ENCODE data around the gene SCLT1.

SCLT1 gene

GRCh38 chr4:128856246-128856645 is 237.1 kb downstream of the SCLT1 start:
- peaks cover 0 to 10% (median 0%) of the 10 kb centered on the region in 11 experiments; a peak in 4 of 22 replicates for H4K20me1 ChIP-seq
- peak overlapping the region in 9 of 11 experiments; percentile 61 to 87 (median 82); a peak in 16 of 22 replicates for H3K27ac ChIP-seq
- H3K36me3 ChIP-seq: peaks cover 52 to 92% (median 84%) of the 10 kb centered on the region in 11 experiments
- H3K9ac ChIP-seq: peak overlapping the region in 6 of 11 experiments; percentile 55 to 71 (median 68); a peak in 7 of 22 replicates
- no peaks in the 10 kb centered on the region for H3K27me3 ChIP-seq
- H3K9me3 ChIP-seq (replicated peaks in 1 of 11): no peaks in the 10 kb centered on the region
- peak overlapping the region in 10 of 11 experiments; percentile 7 to 82 (median 71); a peak in 20 of 22 replicates for H3K4me2 ChIP-seq
- peaks cover 29 to 78% (median 65%) of the 10 kb centered on the region in 10 experiments for H3K4me1 ChIP-seq
- no peak overlapping the region; a peak in 1 of 20 replicates for H3K4me3 ChIP-seq
- no peak for TF ChIP-seq Cebpa-rat (IDR thresholded peaks at IDR 0.05)

GRCh38 chr4:128855621-128856020 is 237.7 kb downstream of the SCLT1 start:
- Histone ChIP-seq H3K36me3 (peaks cover 55 to 92% (median 84%) of the 10 kb centered on the region in 11 experiments), H3K4me1 (peaks cover 29 to 72% (median 59%) of the 10 kb centered on the region in 10 experiments), H3K27me3 (no peaks in the 10 kb centered on the region), H3K27ac (peak overlapping the region in 9 of 11 experiments; percentile 61 to 87 (median 82); a peak in 17 of 22 replicates), H3K4me2 (peak overlapping the region in 10 of 11 experiments; percentile 62 to 82 (median 71); a peak in 19 of 22 replicates), H3K9ac (peak overlapping the region in 7 of 11 experiments; percentile 3 to 71 (median 68); a peak in 11 of 22 replicates), H3K4me3 (no peak overlapping the region), H4K20me1 (peaks cover 0 to 5% (median 0%) of the 10 kb centered on the region in 11 experiments; a peak in 2 of 22 replicates), H3K9me3 (replicated peaks in 1 of 11) (no peaks in the 10 kb centered on the region)
- no peak for TF ChIP-seq Cebpa-rat (IDR thresholded peaks at IDR 0.05)

GRCh38 chr4:128854433-128854832 is 238.9 kb downstream of the SCLT1 start:
- TF ChIP-seq Cebpa-rat (IDR thresholded peaks at IDR 0.05): peak in 8 of 11 experiments; percentile 36 to 89 (median 80); a peak in 13 of 22 replicates

GRCh38 chr4:128853741-128854140 is 239.6 kb downstream of the SCLT1 start:
- Histone ChIP-seq H3K27ac (peak overlapping the region in 9 of 11 experiments; percentile 61 to 87 (median 82); a peak in 18 of 22 replicates), H3K9ac (peak overlapping the region in 9 of 11 experiments; percentile 42 to 71 (median 67); a peak in 16 of 22 replicates), H3K36me3 (peaks cover 71 to 92% (median 84%) of the 10 kb centered on the region in 11 experiments), H3K4me1 (peaks cover 23 to 54% (median 44%) of the 10 kb centered on the region in 10 experiments), H3K4me2 (peak overlapping the region; percentile 62 to 82 (median 71)), H4K20me1 (no peaks in the 10 kb centered on the region; a peak in 1 of 22 replicates), H3K9me3 (replicated peaks in 1 of 11) (no peaks in the 10 kb centered on the region), H3K4me3 (peak overlapping the region in 2 of 10 experiments; percentile 4 to 25; a peak in 1 of 20 replicates), H3K27me3 (no peaks in the 10 kb centered on the region)
- no peak for TF ChIP-seq Cebpa-rat (IDR thresholded peaks at IDR 0.05)

More at GRCh38 chr4:128854433-128854832, 238.9 kb downstream of the SCLT1 start:
- peak overlapping the region in 10 of 11 experiments; percentile 4 to 71 (median 66); a peak in 17 of 22 replicates for H3K9ac ChIP-seq
- peak overlapping the region; percentile 62 to 82 (median 71); a peak in 21 of 22 replicates for H3K4me2 ChIP-seq
- H4K20me1 ChIP-seq: no peaks in the 10 kb centered on the region; a peak in 1 of 22 replicates
- H3K4me1 ChIP-seq: peaks cover 23 to 60% (median 47%) of the 10 kb centered on the region in 10 experiments
- peak overlapping the region in 9 of 11 experiments; percentile 61 to 87 (median 82); a peak in 18 of 22 replicates for H3K27ac ChIP-seq
- H3K4me3 ChIP-seq: peak overlapping the region in 2 of 10 experiments; percentile 4 to 25; a peak in 2 of 20 replicates
- H3K9me3 ChIP-seq (replicated peaks in 1 of 11): no peaks in the 10 kb centered on the region
- H3K27me3 ChIP-seq: no peaks in the 10 kb centered on the region
- H3K36me3 ChIP-seq: peaks cover 64 to 92% (median 84%) of the 10 kb centered on the region in 11 experiments

- peaks cover 62 to 94% (median 87%) of the 10 kb centered on the region in 11 experiments for H3K36me3 ChIP-seq
- H3K4me1 ChIP-seq: peaks cover 26 to 61% (median 47%) of the 10 kb centered on the region in 10 experiments
- H3K9ac ChIP-seq: no peak overlapping the region
- H3K27ac ChIP-seq: 0 out of 22 replicates have a peak overlapping the region, but pooled peaks of 1 of the 11 experiments have one; percentile 14
- no peak overlapping the region for H3K4me3 ChIP-seq
- H4K20me1 ChIP-seq: peaks cover 0 to 10% (median 0%) of the 10 kb centered on the region in 11 experiments; a peak in 3 of 22 replicates
- TF ChIP-seq Cebpa-rat (IDR thresholded peaks at IDR 0.05): no peak
- H3K4me2 ChIP-seq: no peak overlapping the region
- H3K9me3 ChIP-seq (replicated peaks in 1 of 11): no peaks in the 10 kb centered on the region
- H3K27me3 ChIP-seq: no peaks in the 10 kb centered on the region
Observed at GRCh38 chr4:128850252-128850651, 243.1 kb downstream of the SCLT1 start.

GRCh38 chr4:128848461-128848860 is 244.9 kb downstream of the SCLT1 start:
- Histone ChIP-seq H3K9ac (no peak overlapping the region; a peak in 1 of 22 replicates), H3K9me3 (replicated peaks in 1 of 11) (no peaks in the 10 kb centered on the region), H3K4me2 (no peak overlapping the region; a peak in 1 of 22 replicates), H4K20me1 (peaks cover 0 to 19% (median 0%) of the 10 kb centered on the region in 11 experiments; a peak in 3 of 22 replicates), H3K27me3 (no peaks in the 10 kb centered on the region), H3K36me3 (peaks cover 79 to 100% (median 99%) of the 10 kb centered on the region in 11 experiments), H3K27ac (peak overlapping the region in 7 of 11 experiments; percentile 60 to 83 (median 77); a peak in 11 of 22 replicates), H3K4me1 (peaks cover 8 to 48% (median 29%) of the 10 kb centered on the region in 10 experiments), H3K4me3 (no peak overlapping the region)
- TF ChIP-seq Cebpa-rat (IDR thresholded peaks at IDR 0.05): no peak

- Histone ChIP-seq H3K27me3 (no peaks in the 10 kb centered on the region), H3K27ac (peak overlapping the region in 9 of 11 experiments; percentile 46 to 83 (median 77); a peak in 18 of 22 replicates), H4K20me1 (peaks cover 0 to 24% (median 0%) of the 10 kb centered on the region in 11 experiments; a peak in 5 of 22 replicates), H3K4me2 (peak overlapping the region in 9 of 11 experiments; percentile 30 to 82 (median 63); a peak in 16 of 22 replicates), H3K9ac (peak overlapping the region in 9 of 11 experiments; percentile 19 to 64 (median 59); a peak in 13 of 22 replicates), H3K4me3 (peak overlapping the region in 2 of 10 experiments; percentile 5 to 10; a peak in 1 of 20 replicates), H3K9me3 (replicated peaks in 1 of 11) (no peaks in the 10 kb centered on the region), H3K4me1 (peaks cover 0 to 37% (median 21%) of the 10 kb centered on the region in 10 experiments; a peak in 17 of 20 replicates), H3K36me3 (peaks cover 79 to 100% (median 100%) of the 10 kb centered on the region in 11 experiments)
- TF ChIP-seq Cebpa-rat (IDR thresholded peaks at IDR 0.05): peak in 4 of 11 experiments; percentile 47 to 61 (median 57); a peak in 4 of 22 replicates
Observed at GRCh38 chr4:128847082-128847724, 246.1 kb downstream of the SCLT1 start.

GRCh38 chr4:128846063-128846462 is 247.3 kb downstream of the SCLT1 start:
- Histone ChIP-seq H3K4me1 (peaks cover 2 to 39% (median 21%) of the 10 kb centered on the region in 10 experiments; a peak in 19 of 20 replicates), H3K27me3 (no peaks in the 10 kb centered on the region), H3K27ac (peak overlapping the region in 9 of 11 experiments; percentile 46 to 83 (median 77); a peak in 15 of 22 replicates), H4K20me1 (peaks cover 0 to 33% (median 0%) of the 10 kb centered on the region in 11 experiments; a peak in 5 of 22 replicates), H3K9ac (peak overlapping the region in 3 of 11 experiments; percentile 53 to 64 (median 61); a peak in 4 of 22 replicates), H3K4me3 (no peak overlapping the region), H3K36me3 (peaks cover 67 to 100% (median 98%) of the 10 kb centered on the region in 11 experiments), H3K9me3 (replicated peaks in 1 of 11) (no peaks in the 10 kb centered on the region), H3K4me2 (peak overlapping the region in 6 of 11 experiments; percentile 47 to 82 (median 71); a peak in 10 of 22 replicates)
- TF ChIP-seq Cebpa-rat (IDR thresholded peaks at IDR 0.05): no peak

Measured in BLaER1 treated with 17β-estradiol and CSF1 and Interleukin-3, amounts not matched to agents 10 nM and 100 nM (cell line).